Body of pancreas (tissue), 4 donors: ENCODE data around the gene UBE2N.

Experiments used
- POLR2A ChIP-seq, 3 donors: fragments of 450-650 bp; IDR thresholded peaks; one replicate each; pipeline ENCODE4 v1.6.1; 2016; ENCODE audit warnings: antibody characterized with exemption in 3 of 3, mild to moderate bottlenecking in 2 of 3
- TF ChIP-seq, protein P1 (sequence below), 7 experiments: fragments of 450-650 bp in 4 of 7; fragments of 200-600 bp in 3 of 7; sonication (generic) in 3 of 7; IDR thresholded peaks; one replicate each; pipeline ENCODE4 v1.5.1; 2016 to 2019; ENCODE audit warnings: antibody characterized with exemption in 7 of 7

DNA sequence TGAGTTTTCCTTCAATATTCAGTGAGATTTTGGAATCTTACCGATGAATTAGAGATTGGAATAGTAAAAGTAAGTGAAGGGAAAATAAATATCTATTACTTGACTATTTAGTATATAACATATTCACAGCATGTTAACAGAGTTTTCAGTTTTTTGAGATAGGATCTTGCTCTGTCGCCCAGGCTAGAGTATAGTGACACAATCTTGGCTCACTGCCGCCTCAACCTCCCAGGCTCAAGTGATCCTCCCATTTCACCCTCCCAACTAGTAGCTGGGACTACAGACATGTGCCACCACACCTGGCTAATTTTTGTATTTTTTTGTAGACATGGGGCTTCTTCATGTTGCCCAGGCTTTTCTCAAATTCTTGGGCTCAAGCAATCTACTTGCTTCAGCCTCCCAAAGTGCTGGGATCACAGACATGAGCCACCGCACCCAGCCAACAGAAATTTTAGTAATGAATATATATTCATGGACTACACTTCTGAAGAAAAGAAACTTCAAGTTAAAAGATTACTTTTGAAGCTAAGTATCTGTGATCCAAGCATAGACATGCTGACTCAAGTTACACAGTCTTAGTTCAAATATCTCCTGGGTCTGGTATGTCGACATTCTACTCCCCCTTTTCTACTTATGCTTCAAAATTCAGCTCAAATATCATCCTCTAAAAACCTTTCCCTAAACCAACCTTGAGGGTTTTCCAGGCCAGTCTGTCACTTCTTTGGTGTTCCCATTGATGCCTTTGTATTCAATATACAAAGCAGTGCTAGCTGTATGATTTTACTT lies 13.8 kb downstream of the UBE2N start:
- TF ChIP-seq, protein P1, sequence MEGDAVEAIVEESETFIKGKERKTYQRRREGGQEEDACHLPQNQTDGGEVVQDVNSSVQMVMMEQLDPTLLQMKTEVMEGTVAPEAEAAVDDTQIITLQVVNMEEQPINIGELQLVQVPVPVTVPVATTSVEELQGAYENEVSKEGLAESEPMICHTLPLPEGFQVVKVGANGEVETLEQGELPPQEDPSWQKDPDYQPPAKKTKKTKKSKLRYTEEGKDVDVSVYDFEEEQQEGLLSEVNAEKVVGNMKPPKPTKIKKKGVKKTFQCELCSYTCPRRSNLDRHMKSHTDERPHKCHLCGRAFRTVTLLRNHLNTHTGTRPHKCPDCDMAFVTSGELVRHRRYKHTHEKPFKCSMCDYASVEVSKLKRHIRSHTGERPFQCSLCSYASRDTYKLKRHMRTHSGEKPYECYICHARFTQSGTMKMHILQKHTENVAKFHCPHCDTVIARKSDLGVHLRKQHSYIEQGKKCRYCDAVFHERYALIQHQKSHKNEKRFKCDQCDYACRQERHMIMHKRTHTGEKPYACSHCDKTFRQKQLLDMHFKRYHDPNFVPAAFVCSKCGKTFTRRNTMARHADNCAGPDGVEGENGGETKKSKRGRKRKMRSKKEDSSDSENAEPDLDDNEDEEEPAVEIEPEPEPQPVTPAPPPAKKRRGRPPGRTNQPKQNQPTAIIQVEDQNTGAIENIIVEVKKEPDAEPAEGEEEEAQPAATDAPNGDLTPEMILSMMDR (IDR thresholded peaks at IDR 0.05), result no peak
- no peak for TF ChIP-seq POLR2A (IDR thresholded peaks at IDR 0.05)
